GM19324 (cell line): Measurements from ENCODE around the gene B3GNT9.

Experiments used
- ATAC-seq: cut with Tn5 transposase; IDR thresholded peaks from one replicate; pipeline ENCODE4 v1.9.1; 2021; ENCODE audit warnings: mild to moderate bottlenecking, moderate library complexity; ENCODE audit not compliant: unreplicated experiment, low FRiP score

The B3GNT9 gene

GRCh38 chr16:67169011-67169451 is 18.2 kb upstream of the B3GNT9 start:
- ATAC-seq: no peak

GRCh38 chr16:67167588-67167987 is 16.8 kb upstream of the B3GNT9 start:
- no peak for ATAC-seq

- no peak for ATAC-seq
These were observed 15.9 kb upstream of the B3GNT9 start for GRCh38 chr16:67166598-67167168.

- ATAC-seq: no peak
These were observed 15.3 kb upstream of the B3GNT9 start for GRCh38 chr16:67166110-67166547.

GRCh38 chr16:67165121-67166078 is 14.6 kb upstream of the B3GNT9 start:
- no peak for ATAC-seq

- ATAC-seq: no peak
These were observed 13.8 kb upstream of the B3GNT9 start, which contains the start of gene HSF4 for GRCh38 chr16:67164599-67165061. Gene HSF4 (plus strand): TSS chr16:67164745. CDS start chr16:67164812, 67 bp downstream.

- ATAC-seq: no peak
These were observed 13.3 kb upstream of the B3GNT9 start for GRCh38 chr16:67163999-67164558.

GRCh38 chr16:67163164-67163998 is 12.6 kb upstream of the B3GNT9 start:
- ATAC-seq: no peak

- no peak for ATAC-seq
These were observed 11.8 kb upstream of the B3GNT9 start for GRCh38 chr16:67162506-67163163.

- ATAC-seq: no peak
These were observed 10.8 kb upstream of the B3GNT9 start for GRCh38 chr16:67161595-67162058.

GRCh38 chr16:67158637-67159600 is 8.1 kb upstream of the B3GNT9 start:
- peak; percentile 36 for ATAC-seq

- no peak for ATAC-seq
These were observed 7.3 kb upstream of the B3GNT9 start for GRCh38 chr16:67157892-67158635.

- no peak for ATAC-seq
These were observed 6.4 kb upstream of the B3GNT9 start for GRCh38 chr16:67157106-67157748.

- ATAC-seq: no peak
These were observed 5.5 kb upstream of the B3GNT9 start for GRCh38 chr16:67156143-67156844.

- ATAC-seq: no peak
These were observed 4.7 kb upstream of the B3GNT9 start for GRCh38 chr16:67155295-67156142.
